Left lobe of liver (tissue), 2 donors: Measurements from ENCODE around the gene B9D2. TPM values are rescaled to one million over a fixed set of nuclear protein-coding genes. Genes with fewer than 3 reads are reported as not detected.

Experiments used
- ATAC-seq: fragments of 200-7000 bp; cut with Tn5 transposase; one replicate; pipeline ENCODE4 v1.9.1; 2020; ENCODE audit warnings: mild to moderate bottlenecking, moderate library complexity
- DNase-seq: peaks from one replicate; pipeline ENCODE4 v3.0.0-alpha.2; 2020; ENCODE audit warnings: low spot score
- total RNA-seq: library from RNA; stranded (reverse); gene quantifications from one replicate; pipeline ENCODE4 v1.2.1, GENCODE V29; 2021
- donor health status: DM: no; HTN: no; CAD: no; lungs with moderate emphysema.
- donor health status: DM: no; HTN: yes; CAD: no.

B9D2 gene
- total RNA-seq, 1 donor from 2014 or later, result 2.1 TPM

DNA sequence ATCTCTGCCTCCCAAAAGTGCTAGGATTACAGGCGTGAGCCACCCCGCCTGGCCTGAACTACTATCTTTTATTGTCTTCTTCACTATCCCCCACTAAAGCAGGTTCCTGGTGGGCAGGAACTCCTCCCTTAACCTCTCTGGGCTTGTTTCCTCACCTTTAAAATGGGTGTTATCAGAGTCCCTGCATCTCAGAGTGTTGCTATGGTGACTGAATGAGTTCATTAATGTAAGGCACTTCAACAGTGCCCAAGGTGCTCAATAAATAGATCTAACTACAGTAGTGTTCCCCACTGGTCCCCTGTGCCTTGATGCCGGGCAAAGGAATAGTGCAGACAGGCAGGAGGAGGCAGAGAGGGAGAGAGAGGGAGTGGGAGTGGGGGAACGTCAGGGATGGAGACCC is 33.5 kb downstream of the B9D2 start:
- DNase-seq (no peak), ATAC-seq (no peak)

GRCh38 chr19:41328842-41329225 is 35.1 kb downstream of the B9D2 start:
- peak; percentile 5 for ATAC-seq
- no peak for DNase-seq

GRCh38 chr19:41328157-41328841 is 35.6 kb downstream of the B9D2 start:
- DNase-seq, result no peak

DNA sequence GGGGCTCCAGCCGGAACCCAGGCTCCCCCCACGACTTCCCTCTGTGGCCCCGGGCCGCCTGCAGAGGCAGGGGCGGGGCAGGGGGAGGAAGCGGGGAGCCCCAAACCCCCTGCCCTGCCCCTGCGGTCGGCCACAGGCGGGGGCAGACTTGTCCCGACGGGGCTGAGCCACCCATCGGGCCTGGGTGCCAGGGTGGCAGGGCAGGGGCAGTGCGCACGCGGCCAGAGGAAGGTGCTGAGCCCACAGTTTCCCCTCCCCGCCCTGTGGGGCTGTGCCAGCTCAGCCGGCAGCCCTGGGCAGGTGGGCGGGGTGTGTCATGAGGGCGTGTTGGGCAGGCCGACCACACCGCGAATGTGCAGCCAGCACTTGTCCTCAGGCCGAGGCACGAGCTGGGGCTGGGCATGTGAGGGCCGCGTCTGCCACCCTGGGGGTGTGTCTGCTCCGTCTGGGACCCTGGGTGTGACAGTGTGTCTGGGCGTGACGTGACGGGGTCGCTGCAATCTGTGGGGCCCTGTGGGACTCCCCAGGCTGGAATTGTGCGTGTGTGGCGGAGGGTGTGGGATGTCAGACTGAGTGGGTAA is 36.3 kb downstream of the B9D2 start:
- DNase-seq, result no peak
- ATAC-seq, result peak; percentile 50

More at GRCh38 chr19:41328157-41328841, 35.6 kb downstream of the B9D2 start:
- no peak for ATAC-seq

DNA sequence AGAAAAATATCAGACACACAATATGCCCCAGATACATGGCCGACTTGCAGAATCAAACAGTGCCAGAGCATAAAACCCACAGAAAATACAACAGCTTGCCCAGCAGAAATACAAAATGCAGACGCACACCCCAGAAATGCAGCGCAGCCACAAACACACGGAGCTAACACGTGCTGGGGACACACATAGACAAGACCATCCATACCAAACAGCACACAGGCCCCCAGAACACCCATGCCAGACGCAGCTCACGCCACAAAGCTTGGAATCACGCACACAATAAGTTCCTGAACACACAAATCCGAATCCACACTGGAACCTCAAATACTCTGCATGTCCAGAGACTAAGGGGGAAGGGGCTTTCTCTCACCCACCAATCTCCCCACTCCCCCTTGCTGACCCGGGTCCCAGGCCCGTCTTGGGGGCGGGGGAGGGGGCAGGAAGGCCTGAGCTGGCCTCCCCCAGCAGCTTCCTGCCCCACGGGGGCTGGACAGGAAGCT is 36.8 kb downstream of the B9D2 start:
- ATAC-seq (no peak), DNase-seq (no peak)

- ATAC-seq (no peak), DNase-seq (no peak)
Observed at GRCh38 chr19:41325947-41326706, 37.8 kb downstream of the B9D2 start.

DNA sequence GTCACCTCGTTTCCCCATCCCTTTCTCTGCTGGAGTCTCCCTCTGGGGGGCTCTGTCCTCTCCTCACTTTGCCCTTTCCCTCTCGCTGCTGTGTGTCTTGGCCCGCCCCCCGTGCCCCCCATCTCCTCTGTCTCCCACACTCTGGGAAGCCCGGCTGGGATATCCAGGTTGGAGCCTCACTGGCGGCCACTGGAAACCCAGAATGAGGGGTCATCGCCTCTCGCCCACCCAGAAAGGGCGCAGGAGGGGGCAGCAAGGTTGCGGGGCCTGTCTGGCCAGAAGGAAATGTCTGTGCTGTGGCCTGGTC is 38.4 kb downstream of the B9D2 start:
- DNase-seq (no peak), ATAC-seq (no peak)

DNA sequence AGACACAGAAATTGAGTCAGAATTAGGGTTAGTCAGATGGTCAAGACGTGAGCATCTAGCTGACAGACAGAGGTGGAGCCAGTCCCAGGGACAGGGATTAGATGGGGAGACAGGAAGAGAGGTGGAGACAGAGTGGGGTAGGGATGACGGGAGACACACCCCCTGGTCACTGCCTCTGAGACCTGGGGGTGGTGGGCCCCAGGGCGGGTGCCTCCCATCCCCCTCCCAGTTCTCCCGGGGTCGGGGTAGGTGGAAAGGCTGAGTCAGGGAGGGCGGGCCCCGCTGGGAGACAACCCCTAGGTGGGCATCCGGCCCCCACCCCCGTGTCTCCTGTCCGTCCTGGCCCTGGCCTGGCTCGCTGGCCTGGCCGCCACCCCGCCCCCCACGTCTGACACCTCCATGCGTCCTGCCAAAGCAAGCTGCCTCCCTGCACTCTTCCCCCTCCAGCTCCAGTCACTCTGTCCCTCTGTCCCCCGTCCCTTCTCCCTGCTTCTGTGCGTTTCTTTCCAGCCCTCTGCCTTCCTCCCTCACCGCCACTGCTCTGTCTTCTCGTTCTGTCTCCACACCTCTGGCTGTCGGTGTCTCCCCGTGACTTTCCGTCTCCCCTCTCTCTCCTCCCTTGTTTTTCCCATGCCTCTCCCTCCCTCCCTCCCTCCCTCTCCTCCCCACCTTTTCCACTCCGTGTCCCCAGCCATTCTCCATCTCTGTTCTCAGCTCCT is 38.9 kb downstream of the B9D2 start:
- DNase-seq (no peak), ATAC-seq (peak; percentile 39)

DNA sequence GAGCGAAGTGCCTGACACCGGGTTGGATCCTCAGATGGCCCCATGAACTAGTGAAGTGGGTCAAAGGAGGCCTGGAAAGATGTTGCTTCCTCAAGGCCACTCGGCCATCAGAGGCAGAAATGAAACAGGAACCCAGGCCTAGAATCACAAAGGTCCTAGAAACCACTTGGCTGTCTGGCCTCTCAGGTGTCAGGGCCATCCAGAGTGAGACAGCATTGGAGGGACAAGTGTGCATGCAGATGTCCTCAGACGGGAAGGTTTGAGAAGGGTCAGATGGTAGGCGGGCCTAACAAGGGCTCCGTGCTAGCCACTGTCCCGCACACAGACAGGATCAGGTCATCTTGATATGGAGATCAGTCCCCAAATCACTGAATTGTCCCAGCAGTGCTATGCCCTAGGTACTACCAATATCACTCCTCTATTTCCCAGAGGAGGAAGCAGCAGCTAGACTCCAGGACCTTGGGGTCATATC is 39.7 kb downstream of the B9D2 start:
- ATAC-seq, result no peak
- no peak for DNase-seq

- DNase-seq, result no peak
- ATAC-seq, result no peak
Observed at GRCh38 chr19:41323430-41324125, 40.4 kb downstream of the B9D2 start.

DNA sequence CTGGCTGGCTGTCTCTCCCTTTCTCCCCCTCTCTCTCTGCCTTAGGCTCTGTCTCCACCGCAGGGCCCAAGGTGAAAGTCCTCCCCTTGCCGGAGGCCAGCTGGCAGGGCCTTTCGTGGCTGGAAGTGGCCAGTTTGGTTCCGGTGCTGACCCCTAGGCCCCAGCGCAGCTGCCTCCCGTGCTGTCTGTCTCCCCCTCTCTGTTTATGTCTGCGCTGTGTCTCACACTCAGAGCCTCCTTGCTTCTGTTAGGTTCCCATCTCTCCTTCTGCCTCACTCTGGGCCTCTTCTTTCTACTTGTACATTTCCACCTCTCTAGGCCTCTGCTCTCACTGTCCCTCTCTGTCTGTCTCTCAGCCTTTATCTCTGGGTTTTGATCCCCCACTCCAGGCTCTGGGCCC is 40.9 kb downstream of the B9D2 start:
- no peak for DNase-seq

DNA sequence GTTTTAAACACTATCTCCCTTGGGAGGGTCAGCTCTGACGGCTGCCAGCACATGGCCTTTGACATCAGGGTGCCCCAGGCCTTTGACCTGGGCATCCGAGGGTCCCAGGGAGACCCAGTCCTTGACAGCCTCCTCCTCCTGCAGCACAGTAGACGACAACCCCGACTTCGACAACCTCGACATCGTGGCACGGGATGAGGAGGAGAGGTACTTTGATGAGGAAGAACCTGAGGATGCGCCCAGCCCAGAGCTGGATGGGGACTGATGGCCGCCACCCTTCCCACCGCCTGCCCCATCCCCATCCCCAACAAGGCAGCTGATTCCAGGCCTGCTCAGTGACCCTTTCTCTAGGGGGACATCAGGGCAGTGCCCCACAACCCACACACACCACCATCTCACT is 41.5 kb downstream of the B9D2 start:
- no peak for DNase-seq
- no peak for ATAC-seq

More for the DNA sequence above, 40.9 kb downstream of the B9D2 start:
- ATAC-seq, result peak; percentile 44

GRCh38 chr19:41321600-41322270 is 42.2 kb downstream of the B9D2 start:
- ATAC-seq (peak; percentile 54), DNase-seq (no peak)

DNA sequence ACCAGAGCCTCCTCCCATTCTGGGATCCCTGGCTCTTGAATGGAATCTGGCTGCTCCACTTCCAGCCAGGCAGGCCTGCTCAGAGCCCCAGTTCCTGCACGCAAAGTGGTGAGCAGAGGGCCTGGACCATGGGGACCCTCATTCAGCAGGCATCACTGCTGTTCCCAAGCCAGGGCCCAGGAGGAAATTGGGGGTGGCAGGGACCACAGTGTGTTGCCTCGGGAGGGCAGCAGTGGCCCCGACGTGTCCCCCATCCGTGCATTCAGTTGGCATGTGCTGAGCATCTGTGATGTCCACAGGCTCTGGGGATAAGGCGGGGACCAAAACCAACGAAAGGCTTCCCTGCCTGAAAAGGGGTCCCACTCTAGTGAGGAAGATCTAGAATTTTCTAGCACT is 42.7 kb downstream of the B9D2 start:
- DNase-seq, result no peak
- ATAC-seq, result no peak

DNA sequence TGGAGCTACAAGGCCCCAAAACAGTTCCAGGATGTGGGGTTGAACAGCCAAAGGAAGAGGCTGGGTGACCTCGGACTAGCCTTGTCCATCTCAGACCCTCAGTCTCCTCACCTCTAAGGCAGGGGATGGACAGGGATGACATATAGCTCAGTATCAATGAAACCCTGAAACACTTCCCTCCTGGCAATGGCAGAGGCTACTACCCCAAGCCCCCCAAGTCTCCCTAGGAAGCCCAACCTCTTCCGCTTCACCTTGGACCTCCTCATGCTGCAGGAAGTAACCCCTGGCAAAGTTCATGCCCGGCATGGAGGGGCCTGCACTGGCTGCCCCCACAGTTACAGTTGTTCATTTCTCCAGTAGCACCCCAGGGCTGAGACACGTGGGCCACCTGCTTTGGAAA is 43.4 kb downstream of the B9D2 start:
- DNase-seq (no peak), ATAC-seq (no peak)

DNA sequence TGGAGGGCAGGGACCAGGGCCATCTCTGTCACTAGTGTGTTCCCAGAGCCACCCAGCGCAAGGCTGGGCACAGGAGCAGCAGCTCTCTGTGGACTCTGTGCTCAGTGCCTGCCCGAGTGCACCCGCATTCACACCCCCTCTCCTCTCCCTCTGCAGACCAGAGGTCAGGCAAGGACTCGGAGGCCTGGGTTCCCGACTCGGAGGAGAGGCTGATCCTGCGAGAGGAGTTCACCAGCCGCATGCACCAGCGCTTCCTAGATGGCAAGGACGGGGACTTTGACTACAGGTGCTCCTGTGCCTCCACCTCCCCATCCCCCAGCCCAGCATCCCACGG is 43.8 kb downstream of the B9D2 start:
- no peak for ATAC-seq
- DNase-seq, result no peak

DNA sequence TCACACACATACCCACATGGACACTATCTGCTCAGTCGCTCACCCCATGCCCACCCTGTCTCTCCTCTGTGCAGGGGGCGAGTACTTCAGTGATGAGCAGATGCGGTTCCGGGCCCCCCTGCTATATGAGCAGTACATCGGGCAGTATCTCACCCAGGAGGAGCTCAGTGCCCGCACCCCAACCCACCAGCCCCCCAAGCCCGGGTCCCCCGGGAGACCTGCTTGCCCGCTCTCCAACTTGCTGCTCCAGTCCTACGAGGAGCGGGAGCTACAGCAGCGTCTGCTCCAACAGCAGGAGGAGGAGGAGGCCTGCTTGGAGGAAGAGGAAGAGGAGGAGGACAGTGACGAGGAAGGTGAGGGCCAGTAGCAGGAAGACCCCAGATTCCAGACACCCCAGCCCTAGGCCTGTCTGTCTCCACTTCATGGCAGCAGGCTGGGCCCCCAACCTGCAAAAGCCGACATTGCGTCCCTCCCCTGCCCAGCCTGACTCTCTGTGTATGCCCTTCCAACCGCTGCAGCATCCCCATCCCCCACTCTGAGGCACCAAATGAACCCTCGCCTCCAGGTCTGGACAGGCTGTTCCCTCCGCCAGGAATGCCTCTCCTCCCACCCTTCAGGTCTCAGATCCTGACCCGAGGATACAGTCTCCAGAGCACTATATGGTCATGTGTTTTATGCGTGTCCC is 44.3 kb downstream of the B9D2 start:
- DNase-seq (no peak), ATAC-seq (no peak)

DNA sequence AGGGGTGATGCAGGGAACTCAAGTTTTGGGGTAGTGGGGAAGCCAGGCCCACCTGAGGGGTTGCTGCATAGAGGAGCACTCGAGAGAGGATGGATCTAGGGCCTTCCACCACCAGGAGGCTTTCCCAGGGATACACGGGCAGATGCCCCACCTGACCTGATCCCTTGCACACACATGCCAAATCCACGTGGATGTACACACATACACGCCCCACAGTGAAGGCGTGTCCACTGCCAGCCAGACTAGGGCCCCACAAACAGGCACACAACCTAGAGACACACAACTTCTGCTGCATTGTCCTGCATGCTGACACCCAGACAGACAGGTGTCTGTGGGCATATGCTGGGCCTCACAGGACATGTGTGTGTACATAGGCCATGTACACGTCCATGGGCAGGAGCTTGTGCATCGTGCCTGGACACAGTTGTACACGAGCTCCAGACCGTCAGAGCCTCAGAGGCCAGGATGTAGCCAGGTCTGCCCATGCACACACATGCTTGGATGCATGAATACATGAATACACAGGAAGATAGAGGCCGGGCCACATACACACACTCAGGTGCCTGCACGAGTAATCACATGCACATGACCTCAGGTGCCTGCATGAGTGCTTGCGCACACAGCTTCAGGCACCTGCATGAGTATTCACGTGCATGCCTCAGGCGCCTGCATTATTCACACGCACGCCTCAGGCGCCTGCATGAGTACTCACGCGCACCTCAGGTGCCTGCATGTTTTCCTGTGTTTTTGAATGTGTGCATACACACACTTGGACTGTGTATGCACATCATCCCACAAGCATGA is 45.1 kb downstream of the B9D2 start:
- no peak for DNase-seq
- no peak for ATAC-seq
